Measurements from ENCODE around the gene HARS1.
"Not testable (repeated sequence)": the region's sequence is repeated elsewhere in the genome, so short reads cannot be mapped to it uniquely, and the experiment has no call there.

Gene HARS1

GRCh38 chr5:140674629-140675028, 16.5 kb downstream of the HARS1 start:
- no peak for DNase-seq (ENCODE audit: low read depth)

- DNase-seq (ENCODE audit: low read depth): no peak
Measured at GRCh38 chr5:140674211-140674610, 17.0 kb downstream of the HARS1 start.

- no peak for DNase-seq (ENCODE audit: low read depth)
Measured at GRCh38 chr5:140673187-140673976, 17.8 kb downstream of the HARS1 start, which contains the start of gene DND1. TSS of gene DND1 (minus strand) at chr5:140673576. CDS start at chr5:140673542, 34 bp downstream.

GRCh38 chr5:140672455-140673186, 18.5 kb downstream of the HARS1 start:
- DNase-seq (ENCODE audit: low read depth): peak; percentile 27

GRCh38 chr5:140671472-140672125, 19.6 kb downstream of the HARS1 start:
- DNase-seq (ENCODE audit: low read depth): no peak

DNA sequence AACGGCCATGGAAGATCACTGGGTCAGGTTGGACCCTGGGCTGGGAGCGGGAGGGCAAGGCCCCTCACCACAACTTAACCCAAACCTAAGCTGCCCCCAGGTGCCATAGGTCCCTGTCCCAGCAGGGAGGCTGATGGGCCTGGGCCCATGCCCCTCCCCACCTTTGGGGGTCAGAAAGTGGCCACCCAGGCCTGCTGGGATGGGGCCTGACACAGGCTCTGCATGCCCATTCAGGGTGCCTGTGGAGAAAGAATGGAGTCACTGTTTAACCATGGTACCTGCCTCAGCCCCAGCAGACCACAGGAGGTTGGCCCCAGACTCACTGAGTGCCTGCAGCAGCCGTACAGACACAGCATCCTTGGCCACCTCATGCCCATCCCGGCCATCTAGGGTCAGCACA, 20.1 kb downstream of the HARS1 start:
- not testable (repeated sequence) for DNase-seq (ENCODE audit: low read depth)

- DNase-seq (ENCODE audit: low read depth): peak; percentile 90
Measured at GRCh38 chr5:140664359-140665119, 26.6 kb downstream of the HARS1 start, which contains the start of gene WDR55. TSS of gene WDR55 (plus strand) at chr5:140664904. CDS start at chr5:140664913, 9 bp downstream.

- DNase-seq (ENCODE audit: low read depth): no peak
Measured at GRCh38 chr5:140664030-140664358, 27.2 kb downstream of the HARS1 start.

DNA sequence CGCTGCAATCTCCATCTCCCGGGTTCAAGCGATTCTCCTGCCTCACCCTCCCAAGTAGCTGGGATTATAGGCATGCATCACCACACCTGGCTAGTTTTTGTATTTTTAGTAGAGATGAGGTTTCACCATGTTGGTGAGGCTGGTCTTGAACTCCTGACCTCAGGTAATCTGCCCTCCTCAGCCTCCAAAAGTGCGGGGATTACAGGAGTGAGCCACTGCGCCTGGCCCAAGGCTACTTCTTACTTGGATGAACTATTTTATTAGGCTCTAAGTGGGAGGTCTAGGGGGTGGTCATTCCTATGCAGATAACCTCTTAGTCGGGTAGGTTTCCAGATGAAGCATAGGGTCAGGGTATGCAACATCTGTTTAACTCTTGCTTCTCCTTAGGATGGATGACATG, 30.8 kb downstream of the HARS1 start:
- not testable (repeated sequence) for DNase-seq (ENCODE audit: low read depth)

DNA sequence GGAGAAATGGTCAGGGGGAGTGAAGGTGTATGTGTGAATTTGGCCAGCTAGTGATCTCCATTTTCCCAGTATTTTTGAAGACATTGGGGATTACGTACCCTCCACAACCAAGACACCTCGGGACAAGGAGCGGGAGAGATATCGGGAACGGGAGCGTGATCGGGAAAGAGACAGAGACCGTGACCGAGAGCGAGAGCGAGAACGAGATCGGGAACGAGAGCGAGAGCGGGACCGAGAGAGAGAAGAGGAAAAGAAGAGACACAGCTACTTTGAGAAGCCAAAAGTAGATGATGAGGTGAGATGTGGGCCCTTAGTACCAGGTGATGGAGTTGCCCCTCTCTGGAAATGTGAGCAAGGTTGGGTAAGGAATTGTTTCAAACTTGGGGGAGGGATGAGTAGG, 32.3 kb downstream of the HARS1 start:
- no peak for DNase-seq (ENCODE audit: low read depth)

- peak; percentile 24 for DNase-seq (ENCODE audit: low read depth)
Measured at GRCh38 chr5:140647042-140647419, 44.1 kb downstream of the HARS1 start.

- DNase-seq (ENCODE audit: low read depth): peak; percentile 61
Measured at GRCh38 chr5:140642718-140643117, 48.5 kb downstream of the HARS1 start.

DNA sequence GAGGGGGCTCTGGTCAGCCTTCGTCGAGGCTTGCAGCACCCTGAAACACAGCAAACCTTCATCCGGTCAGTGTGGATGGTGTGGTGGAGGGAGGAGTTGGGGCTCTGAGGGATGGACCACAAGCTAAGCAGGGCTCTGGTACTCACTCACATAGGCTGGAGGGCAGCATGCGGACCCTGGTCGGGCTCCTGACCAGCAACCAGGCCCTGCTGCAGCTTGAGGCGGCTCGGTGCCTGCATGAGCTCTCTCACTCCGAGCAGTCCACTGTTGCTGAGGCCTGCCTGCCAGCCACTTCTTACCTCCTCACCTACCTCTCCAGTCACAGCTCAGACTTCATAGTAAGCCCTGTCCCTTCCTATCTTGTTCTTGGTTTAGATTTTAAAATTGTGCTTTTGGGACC, 49.5 kb downstream of the HARS1 start:
- no peak for DNase-seq (ENCODE audit: low read depth)

DNA sequence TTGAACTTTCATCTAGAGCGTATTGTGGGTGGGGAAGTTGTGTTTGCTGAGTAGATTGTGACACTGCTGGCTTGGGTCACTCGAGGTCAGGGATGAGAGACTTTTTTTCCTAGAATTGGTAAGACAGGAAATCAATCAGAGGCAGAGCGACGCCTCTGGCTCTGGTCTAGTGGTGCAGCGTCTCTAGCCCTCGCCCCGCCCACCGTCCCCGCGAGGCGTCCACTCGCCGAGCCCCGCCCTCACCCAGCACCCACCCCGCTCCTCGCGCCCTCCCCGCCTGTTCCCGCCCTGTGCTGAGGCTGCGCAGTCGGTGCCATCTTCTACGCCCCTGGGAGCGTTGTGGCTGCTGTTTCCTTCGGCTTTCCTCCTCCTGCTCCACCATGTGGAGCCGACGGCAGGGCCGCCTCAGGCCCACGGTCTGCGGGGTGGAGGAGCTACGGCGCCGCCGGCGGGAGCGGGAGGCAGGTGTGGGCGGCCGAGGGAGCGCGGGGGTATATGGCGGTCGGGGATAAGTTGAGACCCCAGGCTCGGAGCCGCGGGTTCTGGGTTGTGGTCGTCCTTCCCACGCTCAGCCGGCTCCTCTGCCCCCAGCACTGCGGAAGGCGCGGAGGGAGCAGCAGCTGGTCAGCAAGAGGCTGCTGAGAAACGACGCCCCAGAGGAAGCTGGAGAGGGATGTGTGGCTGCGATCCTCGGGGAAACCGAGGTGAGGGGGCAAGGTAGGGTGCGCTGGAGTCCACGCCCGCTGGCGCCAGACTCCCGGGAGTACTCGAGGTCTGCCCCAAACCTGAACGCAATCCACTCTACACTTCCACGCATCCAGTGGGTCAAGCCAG, 51.8 kb downstream of the HARS1 start, which contains the start of gene TMCO6:
TMCO6 (plus strand) TSS at position 304 of the 834 bp plus-strand sequence; CDS start at position 381, 77 bp downstream.
- DNase-seq (ENCODE audit: low read depth): peak; percentile 94

DNA sequence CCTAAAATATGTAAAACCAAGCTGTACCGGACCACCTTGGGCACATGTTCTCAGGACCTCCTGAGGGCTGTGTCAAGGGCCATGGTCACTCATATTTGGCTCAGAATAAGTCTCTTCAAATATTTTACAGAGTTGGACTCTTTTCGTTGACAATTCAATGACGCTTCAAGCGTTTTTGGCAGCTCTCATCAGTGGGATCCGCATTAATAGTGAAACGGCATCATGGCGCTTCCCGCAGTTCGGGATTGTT, 52.3 kb downstream of the HARS1 start:
- DNase-seq (ENCODE audit: low read depth): not testable (repeated sequence)

DNA sequence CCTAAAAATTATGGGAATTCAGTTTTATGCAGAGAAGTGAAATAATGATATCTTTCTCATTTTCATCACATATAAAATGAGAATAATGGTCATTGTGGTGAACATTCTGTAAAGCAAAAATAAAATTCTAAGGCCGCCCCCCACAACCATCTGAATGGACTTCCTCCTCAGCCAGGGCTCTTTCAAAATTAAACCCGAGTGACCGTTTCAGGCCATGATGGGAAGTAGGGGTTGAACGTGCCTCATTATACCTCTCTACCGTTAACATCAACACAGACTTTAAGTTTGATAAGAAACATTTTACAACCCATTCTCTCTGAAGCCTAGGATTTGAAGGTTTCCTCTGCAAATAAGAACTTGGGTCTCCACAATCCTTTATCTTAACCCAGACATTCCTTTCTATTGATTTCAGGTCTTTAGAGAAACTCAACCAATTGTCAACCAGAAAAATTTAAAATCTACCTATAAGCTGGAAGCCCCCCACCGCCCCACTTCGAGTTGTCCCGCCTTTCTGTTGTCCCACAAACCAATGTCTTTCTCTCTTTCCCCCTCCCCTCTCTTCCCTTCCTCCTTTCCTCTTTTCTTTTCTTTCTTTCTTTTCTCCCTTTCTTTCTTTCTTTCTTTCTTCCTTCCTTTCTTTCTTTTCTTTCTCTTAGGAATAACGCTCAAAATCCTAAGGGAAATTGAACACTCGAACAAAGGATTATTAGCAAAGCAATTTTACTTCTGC, 53.6 kb downstream of the HARS1 start:
- DNase-seq (ENCODE audit: low read depth): no peak

DNA sequence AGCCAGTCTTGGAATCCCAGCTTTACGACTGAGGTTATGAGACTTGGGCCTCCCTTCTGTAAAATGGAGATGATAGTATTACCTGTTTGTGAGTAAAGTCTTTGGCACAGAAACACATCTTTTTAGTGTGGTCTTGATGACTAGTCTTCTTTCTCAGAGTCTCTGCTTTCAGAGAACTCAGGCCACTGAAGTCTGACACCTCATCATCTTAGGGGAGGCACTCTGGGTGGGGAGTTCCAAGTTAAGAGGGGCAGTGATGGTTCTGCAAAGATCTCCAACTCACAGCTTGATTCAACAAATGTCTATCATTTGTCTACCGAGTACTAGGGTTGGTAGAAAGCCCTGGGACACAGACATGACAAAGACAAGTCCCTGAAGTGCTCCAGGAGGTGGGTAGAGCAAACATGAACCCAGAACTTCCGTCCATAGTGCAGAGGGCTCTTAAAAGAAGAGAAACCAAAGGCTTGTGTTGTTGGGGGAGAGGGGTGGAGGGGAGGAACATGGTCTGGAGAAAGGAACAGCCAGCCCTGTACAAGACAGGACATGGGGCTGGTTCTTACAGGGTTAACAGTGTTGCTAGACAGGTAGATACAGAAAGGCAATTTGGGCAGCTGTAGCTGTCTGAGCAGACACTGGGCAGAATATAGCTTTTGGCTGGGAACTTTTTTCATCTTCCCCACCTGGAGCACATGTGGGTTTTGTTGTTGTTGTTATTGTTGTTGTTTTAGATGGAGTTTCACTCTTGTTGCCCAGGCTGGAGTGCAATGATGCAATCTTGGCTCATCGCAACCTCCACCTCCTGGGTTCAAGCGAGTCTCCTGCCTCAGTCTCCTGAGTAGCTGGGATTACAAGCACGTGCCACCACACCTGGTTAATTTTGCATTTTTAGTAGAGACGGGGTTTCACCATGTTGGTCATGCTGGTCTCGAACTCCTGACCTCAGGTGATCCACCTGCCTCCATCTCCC, 55.6 kb downstream of the HARS1 start:
- DNase-seq (ENCODE audit: low read depth): no peak

DNA sequence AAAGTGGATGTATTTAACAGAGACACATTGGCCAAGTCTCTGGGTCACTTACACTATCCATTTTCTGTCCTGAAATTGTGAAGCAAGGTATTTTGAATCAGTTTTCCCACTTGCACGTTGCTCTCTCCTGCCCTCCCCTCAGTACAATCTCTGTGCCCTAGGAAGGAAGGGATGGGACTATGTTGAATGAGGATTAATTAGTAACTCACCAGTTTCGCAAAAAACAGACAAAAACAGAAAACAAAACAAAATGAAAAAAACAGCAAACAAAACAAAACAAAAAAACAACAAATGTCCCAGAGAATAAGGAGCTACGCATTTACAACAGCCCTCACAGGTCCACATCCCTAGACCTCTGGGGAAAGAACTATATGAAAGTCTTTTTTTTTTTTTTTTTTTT, 57.1 kb downstream of the HARS1 start:
- DNase-seq (ENCODE audit: low read depth): no peak

DNA sequence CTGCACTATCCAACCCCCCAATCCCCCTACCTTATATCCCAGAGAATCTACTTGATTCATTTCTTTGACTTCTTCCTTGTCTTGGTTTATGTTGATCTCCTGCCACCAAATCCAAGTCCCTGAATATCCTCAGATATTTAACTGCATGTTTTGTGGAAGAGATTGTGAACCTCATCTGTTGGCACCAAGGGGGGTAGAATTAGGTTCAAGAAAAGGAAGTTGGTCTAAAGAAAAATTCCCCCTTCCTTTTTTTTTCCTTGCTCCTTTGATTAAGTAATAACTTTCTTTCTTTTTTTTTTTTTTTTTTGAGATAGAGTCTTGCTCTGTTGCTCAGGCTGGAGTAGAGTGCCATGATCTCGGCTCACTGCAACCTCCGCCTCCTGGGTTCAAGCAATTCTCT, 57.7 kb downstream of the HARS1 start:
- no peak for DNase-seq (ENCODE audit: low read depth)

All from iris pigment epithelial cell (primary cell).